Fibroblast of the aortic adventitia (primary cell): ENCODE measurements around the gene LSM14A. TPM values are rescaled to one million over a fixed set of nuclear protein-coding genes. Genes with fewer than 3 reads are reported as not detected.

Source experiments
- DNase-seq: peaks from one replicate; pipeline ENCODE4 v3.0.0-alpha.2; 2010; ENCODE audit warnings: low read depth
- H3K4me3 ChIP-seq: 2 replicates; pipeline ENCODE4 v1.5.1; 2011; ENCODE audit warnings: low read depth, mild to moderate bottlenecking, control low read depth, low read length, moderate library complexity
- CTCF ChIP-seq: IDR thresholded peaks from 2 replicates; pipeline ENCODE4 v1.5.1; 2011; ENCODE audit warnings: mild to moderate bottlenecking, low read length, control low read depth, inconsistent platforms; ENCODE audit not compliant: insufficient read depth
- total RNA-seq: library from RNA; depleted of rRNA; stranded (reverse); fragments of >200 nt; gene quantifications from 2 replicates; pipeline ENCODE4 v1.2.3, GENCODE V29; 2012; ENCODE audit warnings: low replicate concordance

Gene LSM14A
- total RNA-seq, 1 donor: 55.5 TPM

GRCh38 chr19:34260771-34261173 lies 88.5 kb downstream of the LSM14A start:
- TF ChIP-seq CTCF: no peak
- H3K4me3 ChIP-seq: peak overlapping the region; percentile 19
- peak; percentile 71 for DNase-seq

- no peak for DNase-seq
- no peak overlapping the region for H3K4me3 ChIP-seq
- no peak for TF ChIP-seq CTCF
These were observed 89.2 kb downstream of the LSM14A start for GRCh38 chr19:34261334-34262109.

DNA sequence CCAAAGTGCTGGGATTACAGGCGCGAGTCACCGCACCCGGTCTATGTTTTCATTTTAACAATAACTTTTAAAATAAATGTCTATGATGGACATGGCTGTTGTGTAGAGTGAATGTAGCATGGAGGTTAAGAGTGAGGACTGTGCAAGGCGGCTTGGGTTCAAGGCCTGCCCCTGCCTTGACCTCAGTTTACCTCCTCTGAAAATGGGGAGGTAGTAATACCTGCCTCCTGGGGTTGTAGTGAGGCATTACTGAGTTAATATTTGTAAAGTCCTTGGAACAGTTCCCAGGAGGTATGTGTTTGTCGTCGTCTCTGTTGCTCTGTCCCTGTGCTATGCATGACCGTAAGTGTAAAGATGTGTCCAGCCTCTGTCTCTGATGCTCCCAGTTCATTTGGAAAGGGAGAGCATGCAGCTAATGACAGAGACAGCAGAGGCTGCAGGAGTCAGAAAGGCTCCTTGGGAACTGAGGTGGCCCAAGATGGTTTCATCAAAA lies 91.5 kb downstream of the LSM14A start:
- H3K4me3 ChIP-seq: no peak overlapping the region
- no peak for TF ChIP-seq CTCF
- no peak for DNase-seq

- DNase-seq: no peak
- TF ChIP-seq CTCF: no peak
- H3K4me3 ChIP-seq: no peak overlapping the region
These were observed 92.9 kb downstream of the LSM14A start for GRCh38 chr19:34265221-34265650.

DNA sequence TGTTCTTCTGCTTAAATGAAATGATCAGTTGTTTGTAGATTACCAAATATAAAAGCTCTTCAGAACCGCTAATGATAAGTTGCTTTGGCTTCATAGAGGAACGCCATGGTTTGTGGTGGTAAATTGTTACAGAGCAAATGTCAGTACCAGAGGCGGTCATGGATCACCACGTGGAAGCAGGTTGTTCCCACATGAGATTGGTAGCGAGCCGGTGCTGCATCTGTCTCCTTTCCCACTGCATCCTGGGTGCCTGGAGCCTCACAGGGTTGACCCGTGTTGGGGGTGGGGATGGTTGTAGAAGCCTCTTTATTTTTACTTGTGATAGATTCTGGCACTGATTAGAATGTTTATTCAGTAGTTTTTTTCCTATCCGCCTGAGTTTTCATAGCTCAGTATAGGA lies 96.8 kb downstream of the LSM14A start:
- no peak for DNase-seq
- no peak for TF ChIP-seq CTCF
- H3K4me3 ChIP-seq: no peak overlapping the region

DNA sequence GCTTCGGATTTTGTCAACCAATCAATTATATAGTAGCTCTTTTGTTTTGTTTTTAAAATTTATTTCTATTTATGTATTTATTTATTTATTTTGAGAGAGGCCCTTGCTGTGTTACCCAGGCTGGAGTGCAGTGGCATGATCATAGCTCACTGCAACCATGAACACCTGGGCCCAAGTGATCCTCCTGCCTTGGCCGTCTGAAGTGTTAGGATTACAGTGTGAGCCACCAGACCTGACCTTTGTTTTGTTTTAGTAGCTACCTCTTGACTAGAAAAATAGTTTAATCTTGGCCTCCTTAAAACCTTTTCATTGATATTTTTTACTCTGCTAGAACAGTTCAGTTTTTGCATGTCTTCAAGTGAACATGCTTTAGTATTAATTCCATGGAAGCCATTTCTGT lies 97.2 kb downstream of the LSM14A start:
- no peak for TF ChIP-seq CTCF
- DNase-seq: no peak
- no peak overlapping the region for H3K4me3 ChIP-seq
